Stomach smooth muscle (tissue), 2 donors: ENCODE results near the gene RAP1GAP2.

Experiments used
- H3K27ac ChIP-seq: one replicate; pipeline ENCODE4 v1.7.0; 2013; ENCODE audit warnings: mild to moderate bottlenecking, low read length, inconsistent platforms
- H3K27me3 ChIP-seq, 2 donors: one replicate each; pipeline ENCODE4 v1.7.0; 2013; ENCODE audit warnings: low read length in 2 of 2; ENCODE audit not compliant: insufficient read depth in 2 of 2, control insufficient read depth in 1 of 2
- H3K36me3 ChIP-seq, 2 donors: one replicate each; pipeline ENCODE4 v1.7.0; 2013; ENCODE audit warnings: low read length in 2 of 2; ENCODE audit not compliant: control insufficient read depth in 2 of 2, insufficient read depth in 2 of 2
- H3K4me1 ChIP-seq: one replicate; pipeline ENCODE4 v1.7.0; 2013; ENCODE audit warnings: low read length; ENCODE audit not compliant: control insufficient read depth, insufficient read depth
- H3K4me3 ChIP-seq, 2 donors: one replicate each; pipeline ENCODE4 v1.7.0; 2013; ENCODE audit warnings: low read length in 2 of 2
- H3K9ac ChIP-seq, 2 donors: one replicate each; pipeline ENCODE4 v1.7.0; 2013; ENCODE audit warnings: low read length in 2 of 2, mild to moderate bottlenecking in 1 of 2
- H3K9me3 ChIP-seq, 2 donors: one replicate each; pipeline ENCODE4 v1.7.0; 2013; ENCODE audit warnings: low read length in 2 of 2; ENCODE audit not compliant: control insufficient read depth in 2 of 2
- donor health status: healthy.
- donor health status: Pancreatic carcinoma.

RAP1GAP2 gene

GRCh38 chr17:2786176-2786881, 9.9 kb upstream of the RAP1GAP2 start:
- H3K9me3 ChIP-seq = peaks cover 4% of the 10 kb centered on the region in 2 donors
- peaks cover 3% of the 10 kb centered on the region for H3K4me1 ChIP-seq
- H3K9ac ChIP-seq = no peak overlapping the region
- H3K36me3 ChIP-seq = no peaks in the 10 kb centered on the region
- no peak overlapping the region for H3K4me3 ChIP-seq
- H3K27ac ChIP-seq = no peak overlapping the region
- peaks cover under 1 to 5% of the 10 kb centered on the region in 2 donors for H3K27me3 ChIP-seq

GRCh38 chr17:2789700-2790099, 6.5 kb upstream of the RAP1GAP2 start:
- Histone ChIP-seq H3K9ac (no peak overlapping the region), H3K4me1 (peaks cover 3% of the 10 kb centered on the region), H3K27me3 (peaks cover 3 to 5% of the 10 kb centered on the region in 2 donors), H3K27ac (no peak overlapping the region), H3K4me3 (no peak overlapping the region), H3K36me3 (no peaks in the 10 kb centered on the region), H3K9me3 (no peaks in the 10 kb centered on the region)

- no peaks in the 10 kb centered on the region for H3K4me1 ChIP-seq
These were observed 3.7 kb upstream of the RAP1GAP2 start for GRCh38 chr17:2792366-2793169.

DNA sequence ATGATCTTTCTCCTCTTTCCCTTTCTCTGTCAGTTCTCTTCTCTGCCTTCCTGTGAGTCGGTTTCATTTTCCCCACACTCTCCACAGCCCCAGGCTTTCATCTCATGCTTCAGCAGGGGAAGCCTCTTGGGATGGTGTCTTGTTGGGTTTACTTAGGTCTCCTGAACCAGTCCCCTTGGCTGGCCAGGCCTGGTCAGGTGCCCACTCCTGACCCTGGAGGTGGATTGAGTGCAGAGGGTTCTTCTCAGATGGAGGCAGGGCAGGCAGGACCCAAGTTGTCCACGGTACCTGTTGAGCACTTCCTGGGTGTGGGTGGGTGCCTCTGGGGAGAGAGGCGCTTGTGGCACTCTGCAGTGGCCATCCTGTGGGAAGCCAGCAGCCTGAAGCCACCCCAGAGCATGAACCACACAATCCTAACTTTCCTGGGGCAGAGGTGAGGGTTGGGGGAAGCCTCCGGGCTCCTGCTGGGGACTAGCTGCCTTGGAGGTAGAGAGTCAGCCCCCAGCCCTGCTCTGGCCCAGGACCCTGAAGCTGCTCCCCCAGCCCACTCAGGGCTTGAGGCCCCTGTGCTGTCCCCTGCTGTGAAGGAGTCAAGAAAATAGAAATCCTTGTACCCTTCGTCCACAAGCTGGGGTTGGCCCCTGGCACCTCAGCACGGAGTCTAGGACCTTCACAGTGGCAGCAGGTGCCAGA, 2.0 kb upstream of the RAP1GAP2 start:
- Histone ChIP-seq H3K4me3 (no peak overlapping the region), H3K4me1 (no peaks in the 10 kb centered on the region), H3K27me3 (peaks cover 11 to 17% of the 10 kb centered on the region in 2 donors), H3K27ac (no peak overlapping the region), H3K36me3 (no peaks in the 10 kb centered on the region), H3K9me3 (no peaks in the 10 kb centered on the region), H3K9ac (no peak overlapping the region)

More at GRCh38 chr17:2792366-2793169, 3.7 kb upstream of the RAP1GAP2 start:
- peaks cover 8 to 16% of the 10 kb centered on the region in 2 donors for H3K27me3 ChIP-seq
- H3K9me3 ChIP-seq = no peaks in the 10 kb centered on the region
- no peaks in the 10 kb centered on the region for H3K36me3 ChIP-seq
- no peak overlapping the region for H3K9ac ChIP-seq
- no peak overlapping the region for H3K4me3 ChIP-seq
- H3K27ac ChIP-seq = no peak overlapping the region

DNA sequence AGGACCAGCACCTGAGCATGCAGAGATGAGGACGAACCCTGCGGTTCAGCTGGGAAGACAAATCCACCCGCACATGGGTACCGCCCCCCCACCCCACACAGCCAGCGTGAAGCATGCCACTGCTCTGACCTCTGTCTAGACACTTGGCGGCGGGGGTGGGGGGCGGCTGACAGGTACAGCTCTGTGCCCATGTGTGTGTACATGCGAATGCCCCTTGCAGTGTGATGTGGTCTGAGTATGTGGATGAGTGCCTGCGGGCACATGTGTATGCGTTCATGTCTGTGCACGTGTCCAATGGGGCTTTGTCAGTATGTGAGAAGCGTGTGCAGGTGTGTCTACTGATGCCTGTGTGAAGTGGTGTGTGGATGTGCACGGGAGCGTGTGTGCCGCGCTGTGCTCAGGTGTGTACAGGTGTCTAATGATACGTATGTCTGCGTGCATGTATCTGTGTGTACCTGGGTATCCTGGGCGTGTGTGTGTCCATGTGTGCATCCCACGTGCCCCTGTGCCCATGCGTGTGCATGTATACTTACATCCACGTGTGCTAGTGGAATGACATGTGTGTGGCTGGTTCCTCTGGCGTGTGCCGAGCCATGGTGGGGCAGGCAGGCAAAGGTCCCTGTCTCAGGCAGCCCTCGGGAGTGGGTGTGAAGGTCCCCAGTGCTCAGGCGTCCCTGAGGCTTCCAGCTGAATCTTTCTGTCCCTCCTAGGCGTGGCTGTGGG, 636 bp upstream of the RAP1GAP2 start:
- Histone ChIP-seq H3K4me3 (no peak overlapping the region), H3K4me1 (no peaks in the 10 kb centered on the region), H3K27ac (no peak overlapping the region), H3K9ac (no peak overlapping the region), H3K9me3 (no peaks in the 10 kb centered on the region), H3K36me3 (no peaks in the 10 kb centered on the region), H3K27me3 (peaks cover 11 to 15% of the 10 kb centered on the region in 2 donors)

- H3K36me3 ChIP-seq = no peaks in the 10 kb centered on the region
- H3K4me3 ChIP-seq = no peak overlapping the region
- no peaks in the 10 kb centered on the region for H3K9me3 ChIP-seq
- H3K9ac ChIP-seq = no peak overlapping the region
- H3K27ac ChIP-seq = no peak overlapping the region
- no peaks in the 10 kb centered on the region for H3K4me1 ChIP-seq
- H3K27me3 ChIP-seq = peaks cover 8 to 12% of the 10 kb centered on the region in 2 donors
These were observed 988 bp downstream of the RAP1GAP2 start for GRCh38 chr17:2797226-2797625.

DNA sequence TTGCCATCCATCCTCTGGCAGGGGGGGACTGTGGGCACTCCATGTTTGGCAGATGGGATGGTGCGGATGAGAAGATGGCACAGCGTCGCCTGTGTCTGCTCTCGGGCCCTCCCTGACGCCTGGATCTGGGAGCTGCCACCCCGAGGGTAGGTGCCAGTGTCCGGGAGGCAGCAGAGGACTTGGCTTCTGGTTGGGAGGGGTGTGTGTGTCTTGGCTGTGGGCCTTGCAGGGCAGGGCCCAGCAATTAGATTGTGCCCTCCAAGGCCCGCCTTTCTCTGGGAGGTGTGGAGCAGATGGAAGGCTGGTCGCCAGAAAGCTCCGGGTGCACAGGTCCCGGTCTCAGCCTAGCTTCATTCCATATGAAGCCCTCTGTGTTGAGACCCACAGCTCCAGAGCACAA, 1.4 kb downstream of the RAP1GAP2 start:
- Histone ChIP-seq H3K27ac (no peak overlapping the region), H3K27me3 (peaks cover 8 to 12% of the 10 kb centered on the region in 2 donors), H3K9ac (no peak overlapping the region), H3K4me3 (no peak overlapping the region), H3K36me3 (no peaks in the 10 kb centered on the region), H3K9me3 (no peaks in the 10 kb centered on the region), H3K4me1 (no peaks in the 10 kb centered on the region)

- no peaks in the 10 kb centered on the region for H3K4me1 ChIP-seq
- H3K27ac ChIP-seq = no peak overlapping the region
- H3K27me3 ChIP-seq = peaks cover 8 to 12% of the 10 kb centered on the region in 2 donors
- H3K4me3 ChIP-seq = no peak overlapping the region
- H3K36me3 ChIP-seq = no peaks in the 10 kb centered on the region
- no peak overlapping the region for H3K9ac ChIP-seq
- no peaks in the 10 kb centered on the region for H3K9me3 ChIP-seq
These were observed 1.9 kb downstream of the RAP1GAP2 start for GRCh38 chr17:2798188-2798587.

DNA sequence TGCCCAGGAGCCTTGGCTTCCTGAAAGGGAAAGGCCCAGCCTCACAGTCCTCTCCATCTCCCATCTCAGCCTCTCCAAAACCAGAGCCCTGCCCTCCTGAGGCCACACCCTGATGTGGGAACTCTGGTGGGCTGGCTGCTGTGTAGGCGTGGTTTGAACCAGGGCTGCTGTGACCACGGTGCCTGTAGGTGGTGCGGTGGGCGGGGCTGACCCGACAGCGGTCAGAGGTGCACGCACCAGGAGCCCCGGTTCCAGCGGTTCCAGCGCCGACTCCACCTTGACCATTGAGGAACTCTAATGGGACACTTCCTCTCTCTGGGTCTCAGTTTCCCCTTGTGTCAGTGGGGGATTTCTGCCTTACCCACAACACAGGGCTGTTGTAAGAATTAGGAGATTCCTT, 2.4 kb downstream of the RAP1GAP2 start:
- Histone ChIP-seq H3K27ac (no peak overlapping the region), H3K4me1 (no peaks in the 10 kb centered on the region), H3K4me3 (no peak overlapping the region)

GRCh38 chr17:2799653-2800052, 3.4 kb downstream of the RAP1GAP2 start:
- Histone ChIP-seq H3K27me3 (peaks cover 8 to 12% of the 10 kb centered on the region in 2 donors), H3K4me3 (no peak overlapping the region), H3K9ac (no peak overlapping the region), H3K36me3 (no peaks in the 10 kb centered on the region), H3K9me3 (no peaks in the 10 kb centered on the region), H3K27ac (no peak overlapping the region), H3K4me1 (no peaks in the 10 kb centered on the region)

More for the DNA sequence above, 2.4 kb downstream of the RAP1GAP2 start:
- Histone ChIP-seq H3K9ac (no peak overlapping the region), H3K9me3 (no peaks in the 10 kb centered on the region), H3K36me3 (no peaks in the 10 kb centered on the region), H3K27me3 (peaks cover 8 to 12% of the 10 kb centered on the region in 2 donors)
